Prostate gland (tissue), 2 donors: ENCODE measurements around the gene LMX1B.

ENCODE experiments used
- POLR2AphosphoS5 ChIP-seq: sonication (generic); formaldehyde crosslinking; IDR thresholded peaks from one replicate; pipeline ENCODE4 v1.6.1; 2017; ENCODE audit warnings: antibody characterized with exemption
- TF ChIP-seq, protein P1 (sequence below), 4 experiments: fragments of 200-600 bp in 2 of 4; fragments of 450-650 bp in 2 of 4; sonication (generic) in 2 of 4; IDR thresholded peaks; 1 replicate in 3 of 4; 2 replicates in 1 of 4; pipeline ENCODE4 v1.5.1; 2016 to 2019; ENCODE audit warnings: antibody characterized with exemption in 4 of 4, mild to moderate bottlenecking in 2 of 4, moderate library complexity in 2 of 4

GRCh38 chr9:126661521-126662251 lies 48.0 kb downstream of the LMX1B start:
- TF ChIP-seq, protein P1, sequence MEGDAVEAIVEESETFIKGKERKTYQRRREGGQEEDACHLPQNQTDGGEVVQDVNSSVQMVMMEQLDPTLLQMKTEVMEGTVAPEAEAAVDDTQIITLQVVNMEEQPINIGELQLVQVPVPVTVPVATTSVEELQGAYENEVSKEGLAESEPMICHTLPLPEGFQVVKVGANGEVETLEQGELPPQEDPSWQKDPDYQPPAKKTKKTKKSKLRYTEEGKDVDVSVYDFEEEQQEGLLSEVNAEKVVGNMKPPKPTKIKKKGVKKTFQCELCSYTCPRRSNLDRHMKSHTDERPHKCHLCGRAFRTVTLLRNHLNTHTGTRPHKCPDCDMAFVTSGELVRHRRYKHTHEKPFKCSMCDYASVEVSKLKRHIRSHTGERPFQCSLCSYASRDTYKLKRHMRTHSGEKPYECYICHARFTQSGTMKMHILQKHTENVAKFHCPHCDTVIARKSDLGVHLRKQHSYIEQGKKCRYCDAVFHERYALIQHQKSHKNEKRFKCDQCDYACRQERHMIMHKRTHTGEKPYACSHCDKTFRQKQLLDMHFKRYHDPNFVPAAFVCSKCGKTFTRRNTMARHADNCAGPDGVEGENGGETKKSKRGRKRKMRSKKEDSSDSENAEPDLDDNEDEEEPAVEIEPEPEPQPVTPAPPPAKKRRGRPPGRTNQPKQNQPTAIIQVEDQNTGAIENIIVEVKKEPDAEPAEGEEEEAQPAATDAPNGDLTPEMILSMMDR (IDR thresholded peaks at IDR 0.05) = no peak
- no peak for TF ChIP-seq POLR2AphosphoS5
